ENCODE data around the gene HBP1.

DNA sequence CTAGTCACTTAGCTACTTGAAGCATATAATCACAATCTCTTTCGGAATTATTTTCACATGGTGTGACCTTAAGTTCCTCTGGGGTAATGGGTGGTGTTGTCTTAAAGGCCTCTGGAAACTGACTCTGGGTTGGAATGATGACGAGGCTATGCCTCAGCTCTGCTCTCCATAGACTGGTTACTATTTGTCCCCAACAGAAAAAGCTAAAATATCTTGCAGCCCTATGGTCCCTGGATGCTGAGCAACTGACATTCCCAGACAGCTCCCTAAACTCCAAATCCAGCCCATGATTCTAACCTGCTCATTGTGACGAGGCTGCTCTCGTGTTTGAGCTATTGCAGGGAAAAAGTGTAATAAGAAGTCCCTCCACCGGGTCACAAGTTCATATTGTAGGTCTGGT lies 51.6 kb downstream of the HBP1 start:
- TF ChIP-seq CTCF (IDR thresholded peaks at IDR 0.05; ENCODE audit: poor library complexity, severe bottlenecking) (no peak), POLR2AphosphoS5 (IDR thresholded peaks at IDR 0.05) (no peak), RAD21 (conservative IDR thresholded peaks at IDR 0.05) (no peak)
- TF ChIP-seq, protein P1, sequence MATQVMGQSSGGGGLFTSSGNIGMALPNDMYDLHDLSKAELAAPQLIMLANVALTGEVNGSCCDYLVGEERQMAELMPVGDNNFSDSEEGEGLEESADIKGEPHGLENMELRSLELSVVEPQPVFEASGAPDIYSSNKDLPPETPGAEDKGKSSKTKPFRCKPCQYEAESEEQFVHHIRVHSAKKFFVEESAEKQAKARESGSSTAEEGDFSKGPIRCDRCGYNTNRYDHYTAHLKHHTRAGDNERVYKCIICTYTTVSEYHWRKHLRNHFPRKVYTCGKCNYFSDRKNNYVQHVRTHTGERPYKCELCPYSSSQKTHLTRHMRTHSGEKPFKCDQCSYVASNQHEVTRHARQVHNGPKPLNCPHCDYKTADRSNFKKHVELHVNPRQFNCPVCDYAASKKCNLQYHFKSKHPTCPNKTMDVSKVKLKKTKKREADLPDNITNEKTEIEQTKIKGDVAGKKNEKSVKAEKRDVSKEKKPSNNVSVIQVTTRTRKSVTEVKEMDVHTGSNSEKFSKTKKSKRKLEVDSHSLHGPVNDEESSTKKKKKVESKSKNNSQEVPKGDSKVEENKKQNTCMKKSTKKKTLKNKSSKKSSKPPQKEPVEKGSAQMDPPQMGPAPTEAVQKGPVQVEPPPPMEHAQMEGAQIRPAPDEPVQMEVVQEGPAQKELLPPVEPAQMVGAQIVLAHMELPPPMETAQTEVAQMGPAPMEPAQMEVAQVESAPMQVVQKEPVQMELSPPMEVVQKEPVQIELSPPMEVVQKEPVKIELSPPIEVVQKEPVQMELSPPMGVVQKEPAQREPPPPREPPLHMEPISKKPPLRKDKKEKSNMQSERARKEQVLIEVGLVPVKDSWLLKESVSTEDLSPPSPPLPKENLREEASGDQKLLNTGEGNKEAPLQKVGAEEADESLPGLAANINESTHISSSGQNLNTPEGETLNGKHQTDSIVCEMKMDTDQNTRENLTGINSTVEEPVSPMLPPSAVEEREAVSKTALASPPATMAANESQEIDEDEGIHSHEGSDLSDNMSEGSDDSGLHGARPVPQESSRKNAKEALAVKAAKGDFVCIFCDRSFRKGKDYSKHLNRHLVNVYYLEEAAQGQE (IDR thresholded peaks at IDR 0.05; ENCODE audit: borderline replicate concordance) = no peak

Data from neural cell (in vitro differentiated cells).